ENCODE data around the gene NFASC. TPM values are rescaled to one million over a fixed set of nuclear protein-coding genes. Genes with fewer than 3 reads are reported as not detected.

The NFASC gene
- total RNA-seq, result 10 to 100 TPM; 57.1 to 76.8 TPM
- long read RNA-seq, donor 1, partial matches to known transcripts, result 1 of 11 reads
- long read RNA-seq, donor 1, other reads (novel, unspliced or antisense), result 9 of 11 reads
- long read RNA-seq, donor 2, partial matches to known transcripts, result 4 of 14 reads
- long read RNA-seq, donor 2, other reads (novel, unspliced or antisense), result 6 of 14 reads

DNA sequence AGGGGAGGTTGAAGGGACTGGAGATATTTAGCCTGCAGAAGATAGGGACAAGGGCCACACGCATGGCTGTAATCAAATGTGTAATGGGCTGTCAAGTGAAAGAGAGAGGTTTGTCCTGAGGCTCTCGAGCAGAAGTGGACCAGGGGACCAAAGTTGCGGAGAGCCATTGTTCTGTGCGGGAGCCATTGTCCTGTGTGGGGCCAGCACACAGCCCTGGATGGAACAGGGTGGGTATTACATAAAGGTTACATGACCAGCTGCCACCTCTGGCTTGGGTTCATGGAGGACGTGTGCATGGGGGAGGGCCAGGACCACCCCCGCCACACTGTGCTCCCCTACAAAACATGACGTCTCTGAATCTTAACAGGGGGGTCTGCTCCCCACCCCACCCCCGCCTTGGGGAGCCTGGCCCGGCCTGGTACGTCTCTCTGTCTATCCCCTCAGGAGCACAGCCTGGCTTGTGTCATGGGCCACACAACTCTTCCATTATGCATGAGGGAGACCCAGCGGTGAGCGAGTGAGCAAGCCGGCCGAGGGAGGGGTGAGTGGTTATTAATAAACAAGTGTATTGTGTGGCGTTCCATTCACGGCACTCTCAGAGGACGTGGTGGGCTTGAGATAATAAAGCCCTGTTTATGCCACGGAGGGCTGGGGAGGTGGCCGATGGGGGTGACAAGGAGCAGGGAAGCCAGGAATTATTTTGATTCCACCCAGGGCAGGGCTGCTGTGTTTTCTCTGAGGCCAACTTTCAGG is at the start of gene NFASC:
TSS of gene NFASC (plus strand) at position 703 of the 753 bp plus-strand sequence. CDS start 73,454 bp downstream, outside the sequence.
- DNase-seq (ENCODE audit: low spot score), result no peak
- intact Hi-C loops (cut with DNase I), result no loop called here

DNA sequence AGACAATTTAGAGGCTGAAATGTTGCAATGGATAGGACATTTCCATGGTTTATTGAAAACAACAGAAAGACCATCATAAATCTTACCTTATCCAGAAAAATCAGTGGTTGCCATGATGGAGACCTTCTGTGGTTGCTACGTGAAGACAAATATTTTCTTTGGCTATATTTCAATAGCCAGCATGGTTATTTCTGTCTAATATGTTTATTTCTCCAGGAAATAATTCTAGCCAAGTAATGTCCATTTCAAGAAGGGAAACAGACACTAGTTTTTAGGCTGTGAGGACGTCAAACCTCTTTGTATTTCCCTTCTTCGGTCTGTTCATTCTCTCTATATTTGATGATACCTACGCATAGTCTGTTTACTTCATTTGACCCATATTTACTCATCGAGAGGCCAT is 49.2 kb upstream of the NFASC start:
- DNase-seq (ENCODE audit: low spot score), result no peak
- intact Hi-C loops (cut with DNase I), result no loop called here

DNA sequence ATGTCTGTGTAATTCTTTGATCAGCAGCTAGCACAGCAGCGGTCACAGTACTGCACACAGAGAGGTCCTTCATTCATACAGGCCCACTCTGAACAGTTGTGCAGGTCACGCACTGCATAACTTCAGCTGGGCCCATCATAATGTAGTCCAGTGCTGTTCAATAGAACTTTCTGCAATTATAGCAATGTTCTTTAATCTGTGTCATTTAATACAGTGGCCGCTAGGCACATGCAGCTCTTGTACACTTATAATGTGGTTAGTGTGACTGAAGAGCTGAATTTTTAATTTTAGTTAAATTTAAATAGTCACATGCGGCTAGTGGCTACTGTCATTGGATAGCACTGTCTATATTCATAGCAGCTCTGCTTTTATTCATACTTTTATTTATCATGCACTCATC is 48.7 kb upstream of the NFASC start:
- intact Hi-C loops (cut with DNase I), result no loop called here
- DNase-seq (ENCODE audit: low spot score), result no peak

DNA sequence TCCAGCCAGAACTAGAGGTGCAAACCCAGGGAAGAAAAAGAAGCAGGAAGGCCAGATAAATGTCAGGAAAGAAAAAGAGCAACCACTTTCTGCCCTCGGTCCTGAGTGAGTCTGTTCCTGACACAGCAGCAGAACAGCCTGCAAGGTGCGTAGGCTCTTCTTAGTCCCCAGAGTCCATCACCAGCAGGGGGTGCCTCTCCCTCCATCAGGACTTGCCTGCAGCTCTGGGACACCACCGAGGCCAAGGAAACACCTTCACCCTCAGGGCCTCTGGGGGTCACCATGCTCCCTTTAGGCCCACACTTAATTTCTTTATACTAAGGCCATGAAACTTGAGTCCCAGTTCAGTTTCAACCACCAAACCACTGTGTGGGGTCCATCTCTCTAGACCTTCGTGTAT is 43.7 kb upstream of the NFASC start:
- intact Hi-C loops (cut with DNase I), result loop anchor here in 1 of 2 donors (5.0 kb wide), 1 partner anchor 60 kb away; no protein-coding TSS in a partner anchor

DNA sequence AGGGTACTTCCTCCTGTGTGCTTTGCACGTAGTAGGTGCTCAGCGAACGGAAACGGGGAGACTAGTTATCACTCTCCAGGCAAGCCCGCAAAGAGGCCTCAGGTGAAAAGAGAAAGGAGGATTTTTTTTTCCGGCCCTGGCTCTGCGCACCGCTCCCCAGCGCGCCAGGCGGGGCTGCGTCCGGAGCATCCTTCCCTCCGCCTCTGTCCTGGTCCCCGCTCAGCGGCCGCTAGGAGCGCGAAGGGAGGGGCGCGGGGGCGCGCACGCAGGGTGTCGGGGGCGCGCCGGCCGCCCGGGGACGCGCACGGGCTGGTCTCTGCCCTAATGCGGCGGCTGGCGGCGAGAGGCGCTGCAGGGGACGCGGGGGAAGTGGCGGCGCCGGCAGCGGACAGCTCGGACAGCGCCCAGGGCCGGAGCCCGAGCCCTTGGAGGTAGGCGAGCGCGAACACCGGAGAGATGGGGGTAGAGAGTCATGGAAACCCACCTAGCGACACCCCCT is 42.3 kb upstream of the NFASC start:
- intact Hi-C loops (cut with DNase I), result loop anchor here in 1 of 2 donors (5.0 kb wide), 1 partner anchor 59 kb away; no protein-coding TSS in a partner anchor
- peak; percentile 83 for DNase-seq (ENCODE audit: low spot score)

More for the DNA sequence above, 43.7 kb upstream of the NFASC start:
- no peak for DNase-seq (ENCODE audit: low spot score)

DNA sequence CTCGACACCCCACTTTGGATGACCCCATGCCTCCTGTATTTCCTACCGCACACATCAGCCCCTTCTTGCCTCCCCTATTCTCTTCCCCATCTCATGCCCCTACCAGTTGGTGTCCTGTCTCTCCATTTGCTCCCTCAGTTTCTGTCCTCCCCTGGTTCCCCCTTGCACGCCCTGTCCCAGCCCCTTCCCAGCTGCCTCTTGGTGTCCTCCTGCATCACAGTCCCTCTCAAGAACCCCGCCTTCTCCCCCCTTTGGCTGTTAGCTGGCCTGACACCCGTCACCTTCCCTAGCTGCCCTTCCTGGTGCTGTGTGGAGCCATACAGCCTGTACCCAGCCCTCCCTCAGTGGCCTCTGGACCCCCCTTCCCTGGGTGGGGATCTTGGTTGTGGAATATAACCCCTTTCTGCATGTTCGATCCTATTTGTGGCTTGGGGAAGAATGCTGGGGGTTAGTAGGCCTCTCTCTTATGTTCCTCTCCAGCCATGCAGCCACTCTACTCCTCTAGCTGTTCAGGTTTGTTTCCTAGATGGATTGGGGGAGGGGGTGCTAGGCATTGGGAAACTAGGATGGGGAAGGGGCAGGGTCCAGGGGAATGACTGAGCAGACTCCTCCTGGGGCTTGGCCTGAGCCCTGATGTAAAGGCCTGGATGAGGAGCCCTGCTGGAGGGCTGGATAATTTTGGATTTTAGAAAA is 41.4 kb upstream of the NFASC start:
- no peak for DNase-seq (ENCODE audit: low spot score)
- intact Hi-C loops (cut with DNase I), result loop anchor here in 1 of 2 donors (5.0 kb wide), 1 partner anchor 58 kb away; no protein-coding TSS in a partner anchor

DNA sequence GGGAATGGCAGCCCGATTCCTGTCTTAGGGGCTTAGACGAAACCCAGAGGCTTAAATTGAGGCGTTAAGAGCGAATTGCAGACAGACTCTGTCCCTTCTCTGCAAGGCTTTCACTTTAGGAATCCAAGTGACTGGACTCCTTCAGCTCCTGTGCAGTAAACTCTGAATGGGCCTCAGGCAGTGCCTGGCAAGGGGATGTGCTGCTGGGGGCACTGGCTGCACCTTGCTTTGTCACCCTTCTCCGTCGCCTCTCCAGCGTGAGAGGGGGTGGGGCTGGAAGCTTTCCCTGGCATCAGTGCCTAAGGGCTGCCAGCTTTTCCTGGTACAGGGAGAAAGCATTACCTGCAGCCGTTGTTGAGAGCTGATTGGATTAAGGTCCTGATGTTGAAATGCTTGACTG is 39.9 kb upstream of the NFASC start:
- intact Hi-C loops (cut with DNase I), result loop anchor here in 1 of 2 donors (1.0 kb wide), 1 partner anchor 41 kb away; no protein-coding TSS in a partner anchor
- DNase-seq (ENCODE audit: low spot score), result no peak

DNA sequence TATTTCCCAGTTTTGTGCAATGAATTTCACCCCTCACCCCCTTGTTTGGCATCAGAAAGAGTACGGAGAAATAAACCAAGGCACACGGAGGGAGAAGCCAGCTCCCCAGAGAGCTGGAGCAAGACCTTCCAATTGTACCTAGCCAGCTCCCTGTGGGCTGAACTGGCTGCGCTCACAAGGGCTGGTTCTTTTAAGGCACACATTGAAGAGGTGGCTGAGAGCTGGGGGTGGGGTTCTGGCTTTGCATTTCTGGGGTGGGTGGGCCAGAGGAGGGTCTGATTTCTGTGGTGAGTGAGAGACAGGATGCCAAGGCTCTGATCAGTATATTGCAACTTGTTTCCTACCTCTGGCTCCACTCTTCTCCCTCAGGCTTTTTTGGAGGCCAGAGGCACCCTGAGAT is 39.5 kb upstream of the NFASC start:
- intact Hi-C loops (cut with DNase I), result no loop called here
- no peak for DNase-seq (ENCODE audit: low spot score)

DNA sequence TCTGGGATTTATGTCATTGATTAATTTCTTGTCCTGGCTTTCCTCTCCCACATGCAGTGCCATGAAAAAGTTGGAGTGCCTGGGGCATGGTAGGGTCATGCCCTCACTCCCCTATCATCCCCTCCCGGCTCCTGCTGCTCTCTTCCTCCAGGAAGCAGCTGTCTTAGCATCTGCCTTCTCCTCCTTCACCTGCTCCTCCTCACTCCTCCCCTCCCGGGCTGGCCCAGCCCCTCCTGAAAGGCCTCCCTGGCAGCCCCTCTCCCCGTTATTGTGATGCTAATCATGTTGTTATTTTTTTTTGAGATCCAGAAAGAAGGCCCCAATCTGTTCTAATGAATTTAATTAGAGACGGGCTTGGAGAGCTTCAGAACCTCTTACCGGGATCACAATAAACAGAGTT is 36.3 kb upstream of the NFASC start:
- intact Hi-C loops (cut with DNase I), result no loop called here
- DNase-seq (ENCODE audit: low spot score), result no peak

DNA sequence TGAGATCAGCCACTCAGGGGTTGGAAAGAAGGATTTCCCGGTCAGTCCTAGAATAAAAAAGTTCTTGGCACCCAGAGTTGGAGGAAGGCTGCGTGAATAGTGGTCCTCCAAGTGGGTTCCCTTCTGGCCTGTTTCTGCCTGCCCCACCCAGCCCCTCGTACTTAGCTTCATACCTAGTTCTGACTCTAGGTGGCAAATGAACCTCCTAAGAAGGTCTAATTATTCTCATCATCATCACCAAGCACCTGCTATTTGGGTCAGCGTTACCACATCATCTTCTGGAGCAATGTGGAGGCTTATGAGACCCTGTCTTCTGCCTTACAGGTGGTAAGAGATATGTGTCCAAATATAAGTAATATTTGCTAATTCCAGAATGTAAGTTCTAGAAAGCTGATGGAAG is 35.9 kb upstream of the NFASC start:
- no peak for DNase-seq (ENCODE audit: low spot score)
- intact Hi-C loops (cut with DNase I), result no loop called here

DNA sequence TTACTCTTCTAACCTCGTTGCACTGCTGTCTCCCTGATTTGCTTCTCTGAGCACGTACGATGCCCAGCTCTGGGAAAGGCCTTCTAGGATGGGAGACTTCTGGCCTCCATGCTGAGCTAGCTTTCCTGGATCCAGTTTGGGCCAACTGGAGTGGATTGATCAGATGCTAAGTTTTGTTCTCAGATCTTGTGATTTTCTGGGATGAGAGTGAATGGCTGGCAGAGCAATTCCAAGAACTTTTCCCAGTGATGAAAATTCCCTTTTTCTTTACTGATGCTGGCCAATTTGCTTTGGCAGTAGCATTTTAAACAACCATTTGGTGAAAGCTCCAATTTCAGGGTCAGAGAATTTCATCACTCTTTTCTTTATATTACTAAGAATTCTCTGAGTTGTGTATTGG is 34.9 kb upstream of the NFASC start:
- intact Hi-C loops (cut with DNase I), result no loop called here
- no peak for DNase-seq (ENCODE audit: low spot score)

DNA sequence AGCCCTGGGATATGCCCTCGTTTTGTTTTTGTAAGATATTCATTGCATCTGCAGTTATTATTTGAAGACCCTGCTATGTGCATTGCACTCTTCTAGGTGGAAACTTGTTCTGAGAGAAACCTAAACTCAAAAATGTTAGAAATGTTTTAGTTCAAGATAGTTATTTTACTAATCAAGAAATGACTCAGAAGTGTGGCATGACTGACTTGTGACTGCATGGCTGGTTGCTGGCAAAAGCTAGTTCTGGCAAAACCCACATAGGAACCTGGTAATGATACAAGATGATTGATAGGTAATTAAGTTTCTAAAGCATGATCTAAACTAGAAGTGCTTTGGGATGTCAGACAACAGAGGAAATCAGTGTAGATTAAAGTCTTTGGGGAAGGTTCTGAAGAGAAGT is 33.8 kb upstream of the NFASC start:
- intact Hi-C loops (cut with DNase I), result no loop called here
- no peak for DNase-seq (ENCODE audit: low spot score)

DNA sequence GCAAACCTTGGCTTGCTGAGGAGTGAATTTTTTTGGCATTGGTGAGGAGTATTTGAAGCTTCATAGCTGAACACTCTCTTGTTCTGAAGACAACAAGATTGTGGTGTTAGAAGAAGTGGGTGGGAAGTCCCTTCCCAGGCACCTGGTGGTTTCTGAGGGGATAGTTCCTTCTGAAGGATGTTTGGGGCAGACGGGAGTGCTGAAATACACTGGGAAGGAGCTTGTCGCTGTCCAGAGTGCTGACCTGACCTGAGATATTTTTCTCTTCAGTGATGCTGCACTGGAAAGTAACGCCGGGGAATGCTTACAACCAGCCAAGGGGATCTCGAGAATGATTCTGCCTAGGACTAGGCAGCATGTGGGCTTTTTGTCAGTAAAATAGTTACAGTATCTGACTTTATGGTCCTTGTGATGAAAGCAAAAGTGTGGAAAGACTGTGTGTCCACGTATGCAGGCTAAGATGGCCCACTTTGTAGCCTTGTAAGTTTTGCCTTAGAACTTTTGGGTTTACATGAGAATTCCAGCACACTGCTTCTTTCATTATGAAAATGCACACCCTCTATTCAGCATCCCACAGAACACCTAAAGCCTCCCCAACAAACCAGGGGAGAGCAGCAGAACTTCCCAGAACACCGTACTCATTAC is 33.1 kb upstream of the NFASC start:
- no peak for DNase-seq (ENCODE audit: low spot score)
- intact Hi-C loops (cut with DNase I), result no loop called here

DNA sequence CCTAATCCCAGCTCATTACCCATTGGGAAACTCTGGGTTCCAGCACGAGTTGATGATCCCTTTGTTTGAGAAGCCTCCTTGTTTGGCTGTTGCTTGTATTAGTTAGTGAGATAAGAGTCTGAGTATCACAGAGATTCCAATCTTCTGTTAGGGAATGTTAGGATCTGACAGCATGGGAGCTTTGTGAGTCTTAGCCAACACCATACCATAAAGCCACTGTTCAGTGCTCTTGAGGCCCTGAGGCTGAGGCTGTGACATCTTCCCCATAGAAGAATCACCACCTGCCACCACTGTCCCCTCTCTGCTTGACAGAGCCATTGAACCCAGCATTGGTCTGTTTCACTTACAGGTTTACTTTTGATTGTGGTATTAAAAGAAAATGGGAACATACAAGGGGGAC is 29.3 kb upstream of the NFASC start:
- intact Hi-C loops (cut with DNase I), result no loop called here
- no peak for DNase-seq (ENCODE audit: low spot score)

DNA sequence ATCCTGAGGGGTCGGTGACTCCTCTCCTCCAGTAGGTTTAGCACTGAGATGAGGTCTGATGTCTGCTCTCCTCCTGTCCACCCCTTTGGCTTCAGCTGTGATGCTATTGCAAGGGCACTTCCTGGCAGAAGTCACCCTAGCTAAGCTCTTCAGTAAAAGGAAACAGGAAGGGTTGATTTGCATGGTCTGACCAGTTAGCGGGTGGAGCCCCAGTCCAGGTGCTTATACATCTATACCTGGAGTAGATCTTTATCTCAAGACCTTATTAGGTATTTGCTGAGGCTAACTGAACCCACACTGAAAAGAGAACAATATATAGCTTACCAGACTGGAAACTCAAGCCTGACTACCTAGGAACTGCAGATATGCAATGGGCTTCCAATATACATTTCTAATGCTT is 28.9 kb upstream of the NFASC start:
- no peak for DNase-seq (ENCODE audit: low spot score)
- intact Hi-C loops (cut with DNase I), result no loop called here

DNA sequence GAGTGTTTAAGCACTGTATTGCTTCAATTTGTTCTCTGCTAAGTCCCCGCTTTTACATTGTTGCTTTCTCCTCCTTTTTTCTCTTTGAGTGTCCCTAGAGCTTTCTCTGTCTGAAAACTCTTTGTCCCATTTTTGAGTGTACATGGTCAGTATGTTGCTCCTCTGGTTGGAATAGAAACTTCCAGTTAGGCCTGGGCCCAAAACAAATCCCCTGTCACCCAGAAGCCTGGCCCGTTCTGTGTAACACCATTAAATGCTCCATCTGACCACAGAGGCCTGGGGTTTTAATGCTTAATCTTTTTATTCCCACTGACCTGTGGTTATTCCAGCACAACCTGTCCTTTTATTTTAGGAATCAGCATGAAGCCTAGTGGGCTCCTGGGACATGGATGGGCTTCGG is 28.3 kb upstream of the NFASC start:
- intact Hi-C loops (cut with DNase I), result no loop called here

DNA sequence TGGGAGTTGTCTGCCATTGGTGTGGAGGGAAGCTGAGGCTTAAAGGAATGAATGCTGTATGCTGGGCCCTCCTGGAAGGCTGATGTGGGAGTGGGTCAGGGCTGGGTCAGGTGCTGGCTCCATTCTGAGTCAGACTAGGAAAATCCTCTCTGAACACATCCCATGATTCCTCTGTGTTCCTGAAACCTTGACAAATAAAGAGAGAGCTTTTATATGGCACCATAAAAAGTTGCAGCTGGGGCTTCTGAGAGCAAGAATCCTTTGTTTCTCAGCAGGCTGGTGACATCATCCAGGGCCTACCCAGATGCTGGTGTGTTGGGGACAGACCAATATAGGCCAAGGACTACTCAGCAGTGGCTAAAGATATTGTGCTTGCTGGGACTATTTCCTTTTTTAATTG is 27.8 kb upstream of the NFASC start:
- intact Hi-C loops (cut with DNase I), result no loop called here
- DNase-seq (ENCODE audit: low spot score), result no peak

More for the DNA sequence above, 28.3 kb upstream of the NFASC start:
- no peak for DNase-seq (ENCODE audit: low spot score)

DNA sequence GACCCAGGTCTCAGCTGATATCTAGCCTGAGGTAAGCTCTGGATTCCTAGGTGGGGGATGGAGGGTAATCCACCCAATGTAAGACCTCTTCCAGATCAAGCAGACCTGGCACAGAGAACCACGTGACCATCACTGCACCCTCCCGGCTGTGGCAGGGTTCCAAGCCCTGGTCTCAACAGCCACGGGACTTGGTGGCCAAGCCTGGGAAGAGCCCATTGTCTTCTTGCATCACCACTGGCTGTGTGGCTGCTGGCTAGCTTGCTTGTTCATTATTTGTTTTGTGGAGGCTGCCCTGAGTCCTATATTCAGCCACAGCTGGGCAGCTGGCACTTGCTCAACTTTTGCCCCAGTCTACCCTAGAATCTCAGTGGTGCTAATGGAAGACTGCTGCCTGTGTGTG is 24.1 kb upstream of the NFASC start:
- intact Hi-C loops (cut with DNase I), result no loop called here
- no peak for DNase-seq (ENCODE audit: low spot score)

DNA sequence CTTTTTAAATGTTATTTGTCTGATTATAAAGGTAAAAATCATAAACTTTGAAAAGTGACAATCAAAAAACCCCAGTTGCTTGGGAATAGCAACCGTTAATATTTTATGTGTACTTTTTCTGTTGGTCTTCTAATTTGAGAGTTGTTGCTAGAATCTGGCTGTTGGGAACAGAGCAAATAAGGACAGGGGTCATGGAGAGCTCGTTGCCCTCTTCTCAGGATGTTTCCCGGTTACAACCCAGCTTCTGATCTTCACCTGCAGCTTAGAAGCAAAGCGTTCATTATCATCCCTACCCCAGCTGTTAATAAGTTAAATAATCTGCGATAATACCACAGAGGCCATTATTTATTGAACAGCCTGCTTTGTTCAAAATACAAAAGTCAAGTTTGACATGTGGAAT is 22.1 kb upstream of the NFASC start:
- intact Hi-C loops (cut with DNase I), result no loop called here
- DNase-seq (ENCODE audit: low spot score), result no peak

DNA sequence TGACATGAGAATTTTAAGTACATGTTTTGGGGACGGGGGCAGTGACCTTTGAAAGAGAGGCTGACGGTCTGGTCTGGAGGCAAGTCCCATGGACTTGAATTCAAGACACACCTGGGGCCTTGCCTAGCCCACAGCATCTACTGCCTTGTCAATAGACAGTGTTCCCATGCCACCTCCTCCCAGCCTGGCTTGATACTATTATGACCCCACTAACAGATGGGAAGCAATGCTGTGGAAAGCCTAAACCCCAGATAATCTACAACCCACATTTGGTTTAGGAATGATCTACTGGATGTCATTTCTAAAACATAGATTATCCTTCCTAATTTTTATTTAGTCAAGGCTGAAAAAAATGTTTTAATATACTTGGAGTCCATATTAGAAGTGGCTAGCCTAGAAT is 17.8 kb upstream of the NFASC start:
- no peak for DNase-seq (ENCODE audit: low spot score)
- intact Hi-C loops (cut with DNase I), result no loop called here
